Measurements from ENCODE around the gene MAGI1.

The MAGI1 gene

GRCh38 chr3:65875393-65876027, 163.2 kb downstream of the MAGI1 start:
- H3K27ac ChIP-seq: no peak overlapping the region
- no peak overlapping the region for H3K4me3 ChIP-seq (ENCODE audit: low read depth in 1 of 2, low read length in 1 of 2)
- peaks cover 0 to 12% of the 10 kb centered on the region in 2 experiments for H3K4me1 ChIP-seq (ENCODE audit: control insufficient read depth in 1 of 2, insufficient read depth in 1 of 2, low read depth in 1 of 2, low read length in 1 of 2)
- no peak for TF ChIP-seq CTCF (IDR thresholded peaks at IDR 0.05)
- no peaks in the 10 kb centered on the region for H3K9me3 ChIP-seq
- H3K27me3 ChIP-seq: no peaks in the 10 kb centered on the region
- H3K36me3 ChIP-seq: no peaks in the 10 kb centered on the region

GRCh38 chr3:65873869-65874268, 164.8 kb downstream of the MAGI1 start:
- Histone ChIP-seq H3K4me1 (ENCODE audit: control insufficient read depth in 1 of 2, insufficient read depth in 1 of 2, low read depth in 1 of 2, low read length in 1 of 2) (peaks cover 0 to 12% of the 10 kb centered on the region in 2 experiments), H3K9me3 (no peaks in the 10 kb centered on the region)
- TF ChIP-seq CTCF (IDR thresholded peaks at IDR 0.05): no peak

GRCh38 chr3:65873028-65873427, 165.7 kb downstream of the MAGI1 start:
- Histone ChIP-seq H3K4me1 (ENCODE audit: control insufficient read depth in 1 of 2, insufficient read depth in 1 of 2, low read depth in 1 of 2, low read length in 1 of 2) (peaks cover 0 to 12% of the 10 kb centered on the region in 2 experiments), H3K36me3 (no peaks in the 10 kb centered on the region), H3K27me3 (no peaks in the 10 kb centered on the region), H3K9me3 (no peaks in the 10 kb centered on the region), H3K27ac (no peak overlapping the region), H3K4me3 (ENCODE audit: low read depth in 1 of 2, low read length in 1 of 2) (no peak overlapping the region)
- no peak for TF ChIP-seq CTCF (IDR thresholded peaks at IDR 0.05)

More at GRCh38 chr3:65873869-65874268, 164.8 kb downstream of the MAGI1 start:
- Histone ChIP-seq H3K4me3 (ENCODE audit: low read depth in 1 of 2, low read length in 1 of 2) (no peak overlapping the region), H3K36me3 (no peaks in the 10 kb centered on the region), H3K27me3 (no peaks in the 10 kb centered on the region), H3K27ac (no peak overlapping the region)

- Histone ChIP-seq H3K4me1 (ENCODE audit: control insufficient read depth in 1 of 2, insufficient read depth in 1 of 2, low read depth in 1 of 2, low read length in 1 of 2) (peaks cover 0 to 12% of the 10 kb centered on the region in 2 experiments), H3K36me3 (no peaks in the 10 kb centered on the region), H3K27me3 (no peaks in the 10 kb centered on the region), H3K4me3 (ENCODE audit: low read depth in 1 of 2, low read length in 1 of 2) (no peak overlapping the region), H3K27ac (no peak overlapping the region), H3K9me3 (no peaks in the 10 kb centered on the region)
- TF ChIP-seq CTCF (IDR thresholded peaks at IDR 0.05): no peak
These were observed 167.2 kb downstream of the MAGI1 start for GRCh38 chr3:65871305-65872141.

GRCh38 chr3:65869798-65870197, 168.9 kb downstream of the MAGI1 start:
- no peak for TF ChIP-seq CTCF (IDR thresholded peaks at IDR 0.05)

More at GRCh38 chr3:65869798-65870197, 168.9 kb downstream of the MAGI1 start:
- no peaks in the 10 kb centered on the region for H3K36me3 ChIP-seq
- no peak overlapping the region for H3K27ac ChIP-seq
- H3K9me3 ChIP-seq: no peaks in the 10 kb centered on the region
- no peaks in the 10 kb centered on the region for H3K27me3 ChIP-seq
- H3K4me3 ChIP-seq (ENCODE audit: low read depth in 1 of 2, low read length in 1 of 2): no peak overlapping the region
- H3K4me1 ChIP-seq (ENCODE audit: control insufficient read depth in 1 of 2, insufficient read depth in 1 of 2, low read depth in 1 of 2, low read length in 1 of 2): no peaks in the 10 kb centered on the region

All from neutrophil (primary cell).